ENCODE measurements around the gene CMTM3. TPM values are rescaled to one million over a fixed set of nuclear protein-coding genes. Genes with fewer than 3 reads are reported as not detected.
A peak's percentile ranks its signal among the peaks of the same experiment; 100 is the strongest.

The CMTM3 gene
- total RNA-seq, 1 experiment from 2014 or later, result 18.6 TPM

DNA sequence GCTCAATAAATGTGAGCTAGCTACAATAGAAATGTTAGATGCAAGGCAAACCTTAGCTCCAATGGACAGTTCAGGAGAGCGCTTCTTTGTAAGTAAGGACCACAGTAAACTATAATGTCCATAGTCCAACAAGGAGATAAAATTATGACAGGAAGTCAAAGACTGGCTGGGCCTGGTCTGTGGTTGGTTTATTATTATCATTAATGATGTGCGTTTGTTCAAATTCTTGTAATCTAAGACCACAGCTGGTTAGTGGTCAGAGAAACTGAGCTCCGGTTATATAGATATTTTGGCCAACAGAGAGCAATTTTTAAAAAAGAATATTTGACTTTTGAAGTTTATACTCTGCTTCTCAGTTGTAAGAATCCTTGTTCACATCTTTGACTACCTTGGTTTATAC is 30.0 kb upstream of the CMTM3 start:
- no peak for DNase-seq
- Histone ChIP-seq H3K27me3 (ENCODE audit: control insufficient read depth, insufficient read depth, low read length) (peaks cover 20% of the 10 kb centered on the region; the same call in 1 of the 2 replicates), H3K4me3 (ENCODE audit: insufficient read depth, low read depth, low read length) (no peak overlapping the region), H3K36me3 (replicated peaks; ENCODE audit: control insufficient read depth, insufficient read depth, low read length) (no peaks in the 10 kb centered on the region)

DNA sequence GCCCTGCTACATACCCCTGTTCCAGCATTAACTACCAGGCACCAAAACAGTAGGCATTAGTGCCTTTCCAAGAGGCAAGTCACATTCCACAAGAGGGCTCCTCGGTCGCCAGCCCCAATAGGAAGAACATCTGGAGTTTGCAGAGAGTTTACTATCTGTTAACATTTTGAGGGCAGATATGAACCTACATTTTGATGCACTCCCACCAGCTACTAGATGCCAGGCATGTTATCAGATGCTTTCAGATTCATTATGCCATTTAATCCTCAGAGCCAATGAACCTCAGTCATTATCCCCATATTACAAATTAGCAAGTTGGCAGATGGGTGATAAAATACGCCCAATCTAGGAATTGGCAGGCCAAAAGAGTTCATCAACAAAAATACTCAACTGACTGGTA is 29.4 kb upstream of the CMTM3 start:
- Histone ChIP-seq H3K27me3 (ENCODE audit: control insufficient read depth, insufficient read depth, low read length) (peaks cover 25% of the 10 kb centered on the region; the same call in 1 of the 2 replicates), H3K4me3 (ENCODE audit: insufficient read depth, low read depth, low read length) (no peak overlapping the region), H3K36me3 (replicated peaks; ENCODE audit: control insufficient read depth, insufficient read depth, low read length) (no peaks in the 10 kb centered on the region)
- no peak for DNase-seq

DNA sequence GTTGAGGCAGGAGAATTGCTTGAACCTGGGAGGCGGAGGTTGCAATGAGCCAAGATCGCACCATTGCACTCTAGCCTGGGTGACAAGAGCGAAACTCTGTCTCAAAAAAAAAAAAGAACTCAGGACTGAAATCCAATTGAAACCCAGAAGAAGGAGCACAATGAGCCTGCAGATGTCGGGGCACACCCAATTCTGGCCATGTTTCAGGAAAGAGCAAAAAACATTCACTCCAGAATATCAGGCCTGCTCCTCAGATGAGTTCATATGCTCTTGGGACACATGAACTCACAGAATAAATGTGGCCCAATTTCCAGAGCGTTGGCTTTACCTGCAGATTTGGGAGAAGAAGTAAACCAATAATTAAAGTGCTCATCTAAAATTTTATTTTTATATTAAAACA is 28.2 kb upstream of the CMTM3 start:
- H3K4me3 ChIP-seq (ENCODE audit: insufficient read depth, low read depth, low read length), result no peak overlapping the region
- peaks cover 27% of the 10 kb centered on the region; the same call in 1 of the 2 replicates for H3K27me3 ChIP-seq (ENCODE audit: control insufficient read depth, insufficient read depth, low read length)
- H3K36me3 ChIP-seq (replicated peaks; ENCODE audit: control insufficient read depth, insufficient read depth, low read length), result no peaks in the 10 kb centered on the region
- no peak for DNase-seq

DNA sequence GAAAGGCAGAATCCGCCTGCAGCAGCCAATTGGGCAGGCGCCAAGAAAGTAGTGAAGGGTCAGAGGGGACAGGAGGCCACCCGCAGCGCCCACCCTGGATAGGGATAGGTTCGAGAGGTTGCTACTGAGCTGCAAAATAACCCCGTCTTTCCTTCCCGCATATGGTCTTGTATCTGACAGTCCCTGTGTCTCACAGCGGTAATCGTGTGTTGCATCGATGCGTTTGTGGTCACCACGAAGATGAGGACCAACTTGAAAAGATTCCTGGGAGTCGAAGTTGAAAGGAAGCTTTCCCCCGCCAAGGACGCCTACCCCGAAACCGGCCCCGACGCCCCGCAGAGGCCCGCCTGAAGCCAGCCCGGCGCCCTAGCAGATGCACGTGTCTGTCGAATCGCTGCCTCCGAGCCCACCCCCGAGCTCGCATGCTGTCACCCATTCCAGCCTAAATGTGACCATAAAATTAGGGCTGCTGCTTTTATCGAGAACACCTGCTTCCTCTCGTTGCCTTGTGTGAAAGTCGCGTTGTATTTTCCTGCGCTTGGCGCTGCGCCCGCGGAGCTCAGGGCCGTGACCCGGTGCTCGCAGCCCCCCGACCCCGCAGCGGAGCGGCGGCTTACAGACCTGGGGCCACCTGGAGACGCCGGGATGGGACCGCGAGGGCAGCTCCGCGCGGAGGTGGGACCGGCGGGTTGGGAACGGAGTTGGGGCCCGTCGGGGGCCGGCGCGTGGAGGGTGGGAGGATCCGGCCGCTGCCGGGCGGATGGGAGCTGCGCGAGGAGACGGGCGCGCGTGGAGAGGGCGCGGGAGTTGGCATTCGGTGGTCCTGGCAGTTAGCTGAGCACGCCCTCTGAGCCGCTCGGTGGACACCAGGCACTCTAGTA is 25.6 kb upstream of the CMTM3 start, which contains the start of gene CMTM2:
Gene CMTM2 (plus strand): TSS at position 813 of the 881 bp plus-strand sequence. CDS start 145 bp downstream, outside the sequence.
- H3K27me3 ChIP-seq (ENCODE audit: control insufficient read depth, insufficient read depth, low read length), result peaks cover 27% of the 10 kb centered on the region; the same call in 1 of the 2 replicates
- DNase-seq, result peak; percentile 51
- no peaks in the 10 kb centered on the region for H3K36me3 ChIP-seq (replicated peaks; ENCODE audit: control insufficient read depth, insufficient read depth, low read length)
- no peak within 1 kb of the TSS for H3K4me3 ChIP-seq (ENCODE audit: insufficient read depth, low read depth, low read length)

DNA sequence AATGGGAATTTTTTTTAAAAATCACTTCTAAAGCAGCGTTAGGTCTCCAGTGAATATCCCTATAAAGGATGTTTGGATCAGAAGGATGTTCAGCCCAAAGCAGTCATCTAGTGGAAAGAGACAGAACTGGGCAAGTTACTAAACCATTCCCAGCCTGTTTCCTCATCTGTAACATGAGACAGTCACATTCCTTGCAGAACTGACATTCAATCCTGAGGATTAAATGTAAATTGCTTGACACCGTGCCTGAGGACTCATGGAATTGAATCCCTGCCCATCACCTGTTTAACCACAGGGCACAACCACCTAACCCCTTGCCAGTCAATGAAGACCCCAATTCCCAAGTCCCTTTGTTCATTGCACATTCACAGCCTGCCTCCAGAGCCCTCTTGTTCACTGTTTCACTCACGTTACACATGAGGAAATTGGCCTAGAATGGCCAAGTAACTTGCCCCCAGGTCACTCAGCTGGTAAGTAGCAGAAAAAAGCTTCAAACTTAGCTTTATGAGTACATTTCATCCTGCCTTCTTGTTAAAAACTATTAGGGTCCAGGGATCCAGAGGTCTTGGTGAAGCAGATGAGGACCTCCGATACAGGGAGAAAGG is 23.8 kb upstream of the CMTM3 start:
- Histone ChIP-seq H3K27me3 (ENCODE audit: control insufficient read depth, insufficient read depth, low read length) (peaks cover 27% of the 10 kb centered on the region; the same call in 1 of the 2 replicates), H3K36me3 (replicated peaks; ENCODE audit: control insufficient read depth, insufficient read depth, low read length) (no peaks in the 10 kb centered on the region), H3K4me3 (ENCODE audit: insufficient read depth, low read depth, low read length) (no peak overlapping the region)
- DNase-seq, result peak; percentile 67

DNA sequence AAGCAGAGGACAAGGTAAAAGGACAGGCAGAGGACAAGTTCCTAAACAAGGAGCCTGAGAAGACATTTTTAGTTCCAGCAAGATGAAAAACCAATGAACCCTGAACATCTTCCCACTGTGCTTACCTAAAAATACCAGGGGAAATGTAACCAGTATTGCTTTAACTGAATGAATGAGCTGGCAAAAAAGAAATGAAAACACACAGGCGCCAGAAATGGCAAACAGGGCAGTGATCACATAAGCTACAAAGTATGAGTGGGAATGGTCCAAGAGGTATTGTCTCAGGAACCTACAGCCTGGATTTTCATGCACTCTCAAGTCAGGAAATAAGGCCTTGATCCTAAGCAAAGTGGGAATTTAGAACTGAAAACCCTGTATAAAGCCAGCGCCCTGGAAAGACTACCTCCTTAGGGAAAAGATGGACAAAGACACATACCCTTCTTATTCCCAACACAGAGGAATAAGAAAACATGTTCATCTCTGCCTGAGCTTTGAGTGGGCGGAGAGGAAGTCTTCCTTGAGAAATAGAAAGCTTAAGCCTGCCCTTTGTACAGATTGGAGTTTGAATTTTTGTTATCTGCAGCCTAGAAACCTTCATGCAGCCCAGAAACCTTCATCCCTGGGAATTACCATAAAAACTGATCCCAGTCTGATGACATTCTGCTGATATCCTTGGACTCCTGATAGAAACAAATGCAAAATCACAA is 23.1 kb upstream of the CMTM3 start:
- no peak for DNase-seq
- peaks cover 27% of the 10 kb centered on the region; the same call in 1 of the 2 replicates for H3K27me3 ChIP-seq (ENCODE audit: control insufficient read depth, insufficient read depth, low read length)
- H3K36me3 ChIP-seq (replicated peaks; ENCODE audit: control insufficient read depth, insufficient read depth, low read length), result no peaks in the 10 kb centered on the region
- H3K4me3 ChIP-seq (ENCODE audit: insufficient read depth, low read depth, low read length), result no peak overlapping the region

DNA sequence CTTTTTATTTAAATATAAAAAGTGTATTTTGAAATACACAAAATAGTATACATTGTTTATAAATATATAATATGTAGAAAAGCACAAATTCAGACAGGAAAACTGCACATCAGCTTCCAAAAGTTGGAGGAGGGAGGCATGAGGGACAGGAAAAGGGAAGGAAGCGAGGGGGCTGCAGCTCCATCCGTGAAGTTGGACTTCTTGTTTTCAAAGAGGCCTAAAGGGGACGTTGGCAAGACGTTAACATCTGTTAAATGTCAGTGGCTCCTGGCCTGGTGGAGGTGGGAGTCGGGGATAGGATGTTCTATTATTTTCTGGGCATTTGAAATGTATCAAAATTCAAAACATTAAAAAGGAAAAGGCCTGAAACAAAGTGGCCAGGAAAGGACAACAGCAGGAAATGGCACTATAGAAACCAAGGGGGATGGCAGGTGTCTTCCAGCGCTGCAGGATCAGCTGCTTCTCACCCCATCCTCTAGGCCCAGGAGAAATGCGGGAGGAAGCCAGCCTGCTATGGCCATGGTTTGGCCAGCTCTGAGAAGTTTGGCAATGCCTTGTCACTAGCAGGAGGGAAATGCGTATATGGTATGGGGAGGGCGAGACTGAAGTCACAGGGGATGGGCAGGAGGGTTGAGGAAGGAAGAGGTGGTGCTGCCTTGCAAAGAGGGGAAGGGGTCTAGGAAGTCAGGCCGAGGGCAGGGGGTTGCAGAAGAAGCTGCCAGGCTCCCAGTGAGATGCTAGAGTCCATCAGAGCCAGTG is 18.8 kb upstream of the CMTM3 start:
- no peaks in the 10 kb centered on the region for H3K36me3 ChIP-seq (replicated peaks; ENCODE audit: control insufficient read depth, insufficient read depth, low read length)
- no peak for DNase-seq
- H3K27me3 ChIP-seq (ENCODE audit: control insufficient read depth, insufficient read depth, low read length), result no peaks in the 10 kb centered on the region
- no peak overlapping the region for H3K4me3 ChIP-seq (ENCODE audit: insufficient read depth, low read depth, low read length)

DNA sequence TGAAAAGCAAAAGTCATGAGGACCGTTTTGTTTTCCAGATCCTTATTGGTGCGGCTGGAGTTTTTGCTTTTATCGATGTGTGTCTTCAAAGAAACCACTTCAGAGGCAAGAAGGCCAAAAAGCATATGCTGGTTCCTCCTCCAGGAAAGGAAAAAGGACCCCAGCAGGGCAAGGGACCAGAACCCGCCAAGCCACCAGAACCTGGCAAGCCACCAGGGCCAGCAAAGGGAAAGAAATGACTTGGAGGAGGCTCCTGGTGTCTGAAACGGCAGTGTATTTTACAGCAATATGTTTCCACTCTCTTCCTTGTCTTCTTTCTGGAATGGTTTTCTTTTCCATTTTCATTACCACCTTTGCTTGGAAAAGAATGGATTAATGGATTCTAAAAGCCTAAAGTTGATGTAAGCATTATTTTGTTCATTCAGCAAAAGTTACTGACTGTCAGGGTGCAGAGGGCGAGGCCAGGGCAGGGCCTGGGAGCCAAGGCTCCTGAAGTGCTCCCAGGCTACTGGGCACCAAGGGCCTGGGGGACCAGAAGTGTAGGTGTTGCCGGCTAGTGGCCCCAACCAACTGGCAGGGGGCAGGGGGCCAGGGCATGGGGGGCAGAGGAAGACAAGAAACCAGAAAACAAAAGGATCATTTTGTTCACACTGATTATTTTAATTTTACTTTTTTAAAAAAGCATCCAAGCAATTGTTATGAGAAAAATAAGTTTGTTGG is 16.5 kb upstream of the CMTM3 start:
- no peak overlapping the region for H3K4me3 ChIP-seq (ENCODE audit: insufficient read depth, low read depth, low read length)
- no peak for DNase-seq

DNA sequence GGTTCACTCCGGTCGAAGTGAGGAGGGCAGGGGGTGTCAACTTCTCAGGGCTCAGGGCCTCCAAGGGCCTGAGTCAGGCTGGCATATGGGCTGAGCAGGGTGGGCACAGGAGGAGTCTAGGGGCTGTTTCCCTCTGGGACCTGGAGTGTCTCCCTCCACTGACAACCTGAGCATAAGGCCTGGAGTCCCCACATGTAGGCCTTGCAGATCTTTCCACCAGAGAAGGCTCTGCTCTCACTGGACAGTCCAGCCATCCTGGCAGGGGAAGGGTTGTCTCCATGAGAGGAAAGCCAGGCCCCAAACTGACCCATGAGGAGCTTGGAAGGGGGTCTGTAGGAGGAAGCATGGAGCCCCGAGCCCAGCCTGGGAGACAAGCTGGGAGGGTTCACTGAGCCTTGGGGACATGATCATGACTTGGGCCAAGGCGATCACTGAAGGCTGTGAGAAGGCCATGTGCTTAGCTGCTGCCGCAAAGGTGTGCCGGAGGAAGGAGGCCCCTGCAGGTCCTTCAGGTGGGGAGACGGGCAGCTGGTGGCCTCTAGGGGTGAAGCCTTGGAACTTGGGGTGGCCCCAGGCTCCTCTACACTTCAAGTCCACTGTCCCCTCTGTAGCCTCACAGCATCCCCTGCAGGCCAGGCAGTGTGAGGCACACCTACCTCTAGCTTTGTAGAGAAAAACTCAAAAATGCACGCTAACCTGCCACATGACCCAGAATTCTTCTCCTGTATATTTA is 15.4 kb upstream of the CMTM3 start:
- Histone ChIP-seq H3K27me3 (ENCODE audit: control insufficient read depth, insufficient read depth, low read length) (no peaks in the 10 kb centered on the region), H3K4me3 (ENCODE audit: insufficient read depth, low read depth, low read length) (no peak overlapping the region), H3K36me3 (replicated peaks; ENCODE audit: control insufficient read depth, insufficient read depth, low read length) (no peaks in the 10 kb centered on the region)
- peak; percentile 87 for DNase-seq

More for the DNA sequence above, 16.5 kb upstream of the CMTM3 start:
- Histone ChIP-seq H3K27me3 (ENCODE audit: control insufficient read depth, insufficient read depth, low read length) (no peaks in the 10 kb centered on the region), H3K36me3 (replicated peaks; ENCODE audit: control insufficient read depth, insufficient read depth, low read length) (no peaks in the 10 kb centered on the region)

DNA sequence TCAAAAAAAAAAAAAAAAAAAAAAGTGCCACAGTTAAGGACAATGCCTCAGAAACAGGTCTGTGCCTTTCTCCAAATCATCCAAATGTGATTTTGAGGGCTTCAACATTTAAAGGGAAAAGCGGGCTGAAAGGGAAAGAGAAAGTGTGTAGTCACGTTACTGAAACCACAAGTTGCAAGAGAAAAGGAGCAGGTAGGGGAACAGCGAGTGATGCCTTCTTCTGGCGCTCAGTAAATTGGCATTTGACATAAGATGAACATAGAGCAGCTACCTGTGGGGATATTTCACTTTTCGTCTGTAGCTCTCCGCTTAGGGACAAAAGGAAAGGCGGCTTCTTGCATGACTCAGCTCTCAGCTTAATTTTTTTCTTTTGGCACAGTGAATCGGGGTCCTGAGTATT is 14.2 kb upstream of the CMTM3 start:
- DNase-seq, result no peak
- H3K4me3 ChIP-seq (ENCODE audit: insufficient read depth, low read depth, low read length), result no peak overlapping the region
- H3K36me3 ChIP-seq (replicated peaks; ENCODE audit: control insufficient read depth, insufficient read depth, low read length), result no peaks in the 10 kb centered on the region
- no peaks in the 10 kb centered on the region for H3K27me3 ChIP-seq (ENCODE audit: control insufficient read depth, insufficient read depth, low read length)

DNA sequence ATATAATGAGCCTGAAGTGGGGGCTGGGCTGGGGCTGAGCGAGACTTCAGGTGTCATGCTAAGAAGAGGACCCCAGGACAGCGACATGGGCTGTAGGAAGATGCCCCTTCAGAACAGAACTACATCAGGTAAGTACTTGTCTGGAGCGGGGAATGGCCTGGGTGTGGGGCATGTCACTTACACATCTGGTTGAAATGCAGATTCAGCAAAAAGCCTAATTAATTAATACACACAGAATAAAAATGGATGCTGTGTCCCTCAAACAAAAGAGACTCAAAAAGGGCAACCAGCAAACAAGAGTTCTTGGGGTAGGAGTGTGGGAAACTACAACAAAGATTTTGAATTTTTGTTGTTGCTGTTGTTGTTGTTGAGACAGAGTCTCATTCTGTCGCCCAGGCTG is 13.5 kb upstream of the CMTM3 start:
- no peaks in the 10 kb centered on the region for H3K27me3 ChIP-seq (ENCODE audit: control insufficient read depth, insufficient read depth, low read length)
- no peak for DNase-seq
- H3K36me3 ChIP-seq (replicated peaks; ENCODE audit: control insufficient read depth, insufficient read depth, low read length), result no peaks in the 10 kb centered on the region
- H3K4me3 ChIP-seq (ENCODE audit: insufficient read depth, low read depth, low read length), result no peak overlapping the region

DNA sequence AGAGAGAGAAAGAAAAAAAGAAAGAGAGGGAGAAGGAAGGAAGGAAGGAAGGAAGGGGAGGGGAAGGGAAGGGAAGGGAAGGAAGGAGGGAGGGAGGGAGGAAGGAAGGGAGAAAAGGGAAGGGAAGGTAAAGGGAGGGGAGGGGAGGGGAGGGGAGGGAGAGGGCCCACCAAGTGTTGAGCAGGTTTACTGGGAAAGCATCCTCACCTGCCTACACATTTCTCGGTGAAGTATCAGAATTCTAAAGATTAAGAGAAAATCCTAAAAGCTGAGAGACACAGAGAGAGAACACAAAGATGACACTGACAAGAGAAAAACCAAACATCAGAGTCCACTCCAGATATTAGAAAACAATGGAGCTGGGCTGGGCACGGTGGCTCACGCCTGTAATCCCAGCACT is 12.3 kb upstream of the CMTM3 start:
- no peaks in the 10 kb centered on the region for H3K36me3 ChIP-seq (replicated peaks; ENCODE audit: control insufficient read depth, insufficient read depth, low read length)
- no peak overlapping the region for H3K4me3 ChIP-seq (ENCODE audit: insufficient read depth, low read depth, low read length)
- no peak for DNase-seq
- H3K27me3 ChIP-seq (ENCODE audit: control insufficient read depth, insufficient read depth, low read length), result no peaks in the 10 kb centered on the region

DNA sequence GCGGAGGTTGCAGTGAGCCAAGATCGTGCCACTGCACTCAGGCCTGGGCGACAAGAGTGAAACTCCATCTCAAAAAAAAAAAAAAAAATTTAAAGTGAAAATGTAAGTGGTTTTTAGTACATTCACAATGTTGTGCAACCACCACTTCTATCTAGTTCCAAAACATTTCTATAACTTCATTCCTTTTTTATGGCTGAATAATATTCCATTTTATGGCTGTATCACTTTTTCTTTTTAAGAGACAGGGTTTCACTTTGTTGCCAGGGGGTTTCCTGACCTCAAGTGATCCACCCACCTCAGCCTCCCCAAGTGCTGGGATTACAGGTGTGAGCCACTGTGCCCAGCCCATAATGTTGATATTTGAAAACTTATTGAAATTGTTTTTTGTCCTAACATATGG is 11.7 kb upstream of the CMTM3 start:
- no peaks in the 10 kb centered on the region for H3K27me3 ChIP-seq (ENCODE audit: control insufficient read depth, insufficient read depth, low read length)
- H3K36me3 ChIP-seq (replicated peaks; ENCODE audit: control insufficient read depth, insufficient read depth, low read length), result no peaks in the 10 kb centered on the region
- DNase-seq, result no peak
- H3K4me3 ChIP-seq (ENCODE audit: insufficient read depth, low read depth, low read length), result no peak overlapping the region
